ENCODE measurements around the gene KCNN3. TPM values are rescaled to one million over a fixed set of nuclear protein-coding genes. Genes with fewer than 3 reads are reported as not detected.

KCNN3 gene
- total and polyA plus RNA-seq, 2 of the 13 experiments (the other 11 are each of a cell fraction or from before 2014, with no cell fraction given), result not detected

GRCh38 chr1:154901591-154901990 lies 31.5 kb upstream of the KCNN3 start:
- no peak for DNase-seq (ENCODE audit: low spot score)
- Histone ChIP-seq H3K36me3 (replicated peaks in 1 of 2; ENCODE audit: control insufficient read depth in 1 of 2, insufficient read depth in 2 of 2, low read length in 2 of 2) (no peaks in the 10 kb centered on the region), H3K4me1 (ENCODE audit: insufficient read depth, low read length) (no peaks in the 10 kb centered on the region), H3K27ac (ENCODE audit: extremely low read length, insufficient read depth, low read length) (no peak overlapping the region), H3K27me3 (ENCODE audit: control insufficient read depth in 1 of 2, insufficient read depth in 2 of 2, low read length in 2 of 2) (0 out of 5 replicates have a peak, but pooled peaks cover 0 to 3% of the 10 kb centered on the region in 2 experiments), H3K79me2 (ENCODE audit: insufficient read depth, low read length) (no peaks in the 10 kb centered on the region), H4K20me1 (ENCODE audit: insufficient read depth, low read length) (no peaks in the 10 kb centered on the region), H3K9ac (ENCODE audit: insufficient read depth, low read depth, low read length) (no peak overlapping the region), H3K4me3 (replicated peaks in 1 of 3; ENCODE audit: insufficient read depth in 1 of 3, low read depth in 2 of 3, low read length in 3 of 3) (no peak overlapping the region), H3K4me2 (ENCODE audit: low read depth, low read length) (no peak overlapping the region), H3K9me3 (ENCODE audit: low read length) (no peaks in the 10 kb centered on the region), H2AFZ (ENCODE audit: low read length) (no peak overlapping the region)
- no peak for TF ChIP-seq TAF1 (CRISPR knock-in tag; IDR thresholded peaks at IDR 0.05)
- TF ChIP-seq ZNF800 (CRISPR knock-in tag; IDR thresholded peaks at IDR 0.05), result no peak
- no peak for TF ChIP-seq ZNF441 (CRISPR knock-in tag; IDR thresholded peaks at IDR 0.05; ENCODE audit: borderline replicate concordance)
- no peak for TF ChIP-seq ZFP41 (CRISPR knock-in tag; IDR thresholded peaks at IDR 0.05; ENCODE audit: borderline replicate concordance)
- TF ChIP-seq RBAK (CRISPR knock-in tag; IDR thresholded peaks at IDR 0.05), result no peak
- no peak for TF ChIP-seq TFDP1 (CRISPR knock-in tag; IDR thresholded peaks at IDR 0.05; ENCODE audit: borderline replicate concordance)
- no peak for TF ChIP-seq ZBTB34 (CRISPR knock-in tag; IDR thresholded peaks at IDR 0.05)
- no peak for TF ChIP-seq MAFG (CRISPR knock-in tag; IDR thresholded peaks at IDR 0.05)
- no peak for TF ChIP-seq ZNF550 (CRISPR knock-in tag; IDR thresholded peaks at IDR 0.05; ENCODE audit: borderline replicate concordance)
- no peak for TF ChIP-seq ARNTL (CRISPR knock-in tag; IDR thresholded peaks at IDR 0.05)
- TF ChIP-seq NFYB (CRISPR knock-in tag; IDR thresholded peaks at IDR 0.05), result no peak
- TF ChIP-seq ZNF644 (CRISPR knock-in tag; IDR thresholded peaks at IDR 0.05; ENCODE audit: low read depth), result no peak
- no peak for TF ChIP-seq AGO2 (optimal IDR thresholded peaks at IDR 0.05; ENCODE audit: low read depth, low read length)
- TF ChIP-seq PCBP1 (IDR thresholded peaks at IDR 0.05; ENCODE audit: borderline replicate concordance, low read depth, low read length), result no peak
- no peak for TF ChIP-seq ATF6 (CRISPR knock-in tag; conservative IDR thresholded peaks at IDR 0.05)
- in situ Hi-C loops (cut with HindIII; ENCODE audit: extremely low pct_ligation_motif_present, low pct_unique_long_range_greater_than_20kb) (no loop called here), intact Hi-C loops (cut with micrococcal nuclease; ENCODE audit: unreplicated experiment) (loop anchor here (10.0 kb wide), 1 partner anchor 183 kb away; no protein-coding TSS in a partner anchor)
- BruUV-seq (replicated peaks), result no TSS peak
- WGBS (ENCODE audit: low lambda C conversion rate), result 85% methylated on average over 1 of the region's 1 CpG
- POLR2A ChIA-PET, result no interaction called here
- CTCF ChIA-PET (ENCODE audit: low intra/inter-chr PET ratio, low total read pairs), result no interaction called here
- no peak for ATAC-seq
- no peak for FAIRE-seq

All from HepG2 (cell line).